Measurements from ENCODE around the gene SSBP4. TPM values are rescaled to one million over a fixed set of nuclear protein-coding genes. Genes with fewer than 3 reads are reported as not detected.

Gene SSBP4
- total and polyA plus RNA-seq, 9 of the 15 experiments (the other 6 are each of a cell fraction or from before 2014, with no cell fraction given): 1.1 to 189 (median 39.0) TPM

- no peak for TF ChIP-seq TRIM25 (IDR thresholded peaks at IDR 0.05; ENCODE audit: borderline replicate concordance)
- TF ChIP-seq ATF6 (CRISPR knock-in tag; IDR thresholded peaks at IDR 0.05): 0 out of 2 replicates have a peak, but pooled peaks have one; percentile 64
- peak; percentile 62 for TF ChIP-seq BCOR (IDR thresholded peaks at IDR 0.05)
- peak; percentile 42 for TF ChIP-seq CCNT2 (IDR thresholded peaks at IDR 0.05; ENCODE audit: borderline replicate concordance, extremely low read depth, insufficient read length, low read depth, low read length)
- no peak for TF ChIP-seq MEF2D (tag; conservative IDR thresholded peaks at IDR 0.05; ENCODE audit: low read depth)
- TF ChIP-seq ZNF197 (CRISPR knock-in tag; IDR thresholded peaks at IDR 0.05; ENCODE audit: low read depth): peak; percentile 36; the same call in 1 of the 2 replicates
- TF ChIP-seq ZNF639 (CRISPR knock-in tag; conservative IDR thresholded peaks at IDR 0.05 in 1 of 2, IDR thresholded peaks at IDR 0.05 in 1 of 2): peak in 1 of 2 experiments; percentile 82; a peak in 1 of 4 replicates
- no peak for TF ChIP-seq POLR2G (IDR thresholded peaks at IDR 0.05; ENCODE audit: low read depth, low read length)
- TF ChIP-seq FUS (optimal IDR thresholded peaks at IDR 0.05; ENCODE audit: low read depth, low read length): no peak
- no peak for TF ChIP-seq BRD4 (IDR thresholded peaks at IDR 0.05)
- peak; percentile 11; the same call in 1 of the 2 replicates for TF ChIP-seq SOX6 (IDR thresholded peaks at IDR 0.05)
- peak; percentile 8 for TF ChIP-seq RBM22 (IDR thresholded peaks at IDR 0.05; ENCODE audit: low read depth, low read length, poor library complexity, severe bottlenecking)
- 0 out of 2 replicates have a peak, but pooled peaks have one; percentile 4 for TF ChIP-seq MAFK (IDR thresholded peaks at IDR 0.05; ENCODE audit: low read length)
- no peak for TF ChIP-seq ZNF282 (CRISPR knock-in tag; IDR thresholded peaks at IDR 0.05)
- no peak for TF ChIP-seq PHB2 (IDR thresholded peaks at IDR 0.05; ENCODE audit: low read depth)
- TF ChIP-seq NFIC (IDR thresholded peaks at IDR 0.05): no peak
- TF ChIP-seq MTA2 (IDR thresholded peaks at IDR 0.05; ENCODE audit: low read depth): no peak
- TF ChIP-seq ETS2 (tag; IDR thresholded peaks at IDR 0.05; ENCODE audit: borderline replicate concordance, poor library complexity, severe bottlenecking): no peak
- TF ChIP-seq MEF2A (IDR thresholded peaks at IDR 0.05; ENCODE audit: control insufficient read depth, low read depth, low read length): no peak
- TF ChIP-seq CBX8 (IDR thresholded peaks at IDR 0.05; ENCODE audit: borderline replicate concordance, extremely low read depth, low read depth, low read length, poor library complexity, severe bottlenecking): no peak
- peak; percentile 68; the same call in 1 of the 2 replicates for TF ChIP-seq PHB (CRISPR knock-in tag; IDR thresholded peaks at IDR 0.05)
- no peak for TF ChIP-seq RBM25 (IDR thresholded peaks at IDR 0.05; ENCODE audit: low read depth, low read length, severe bottlenecking)
- peak; percentile 16; the same call in 1 of the 2 replicates for TF ChIP-seq SUPT5H (IDR thresholded peaks at IDR 0.05)
Observed at GRCh38 chr19:18386543-18387271, 32.5 kb upstream of the SSBP4 start (continued).

All from K562 (cell line).